Mucosa of descending colon (tissue), 3 donors: ENCODE results near the gene TSHZ2. TPM values are rescaled to one million over a fixed set of nuclear protein-coding genes. Genes with fewer than 3 reads are reported as not detected.

Experiments used
- ATAC-seq: fragments of 200-7000 bp; cut with Tn5 transposase; one replicate; pipeline ENCODE4 v1.9.1; 2020; ENCODE audit warnings: mild to moderate bottlenecking, moderate library complexity
- DNase-seq, 3 donors: peaks; one replicate each; pipeline ENCODE4 v3.0.0-alpha.2; 2020
- H3K36me3 ChIP-seq: fragments of 200-600 bp; one replicate; pipeline ENCODE4 v1.8.0; 2021; ENCODE audit warnings: low read depth, mild to moderate bottlenecking
- H3K4me1 ChIP-seq: fragments of 200-600 bp; one replicate; pipeline ENCODE4 v1.8.0; 2021; ENCODE audit warnings: low read depth, mild to moderate bottlenecking
- H3K4me3 ChIP-seq: fragments of 200-600 bp; one replicate; pipeline ENCODE4 v1.8.0; 2021; ENCODE audit warnings: mild to moderate bottlenecking
- H3K9me3 ChIP-seq: fragments of 200-600 bp; one replicate; pipeline ENCODE4 v1.8.0; 2021; ENCODE audit warnings: mild to moderate bottlenecking
- CTCF ChIP-seq: fragments of 200-600 bp; IDR thresholded peaks from one replicate; pipeline ENCODE4 v1.8.0; 2022; ENCODE audit warnings: antibody characterized with exemption, mild to moderate bottlenecking
- intact Hi-C, 2 donors: fragments of 100-400 bp; cut with DNase I in 1 of 2; cut with micrococcal nuclease in 1 of 2; formaldehyde crosslinking; loops; one replicate each; pipeline versions ENCODE4 v1.11.0 to v1.11.1; 2022; cut with DNase I, micrococcal nuclease
- total RNA-seq, 3 donors: library from RNA; stranded (reverse); fragmentation: NEBNext Ultra II Directional in 2 of 3; extraction: Animal tissue kit (Norgen Biotek cat#: 25700) in 2 of 3; gene quantifications; one replicate each; pipeline versions ENCODE4 v1.2.1 to v1.2.4, GENCODE V29; 2021 to 2023
- donor health status: DM: no; HTN: no; CAD: no; lungs with moderate emphysema.
- donor health status: DM: no; HTN: no; CAD: no.
- donor health status: DM: no; HTN: yes; CAD: no.

TSHZ2 gene
- total RNA-seq, 3 donors from 2014 or later, result 1.9 to 17.8 (median 3.6) TPM

- H3K36me3 ChIP-seq, result no peaks in the 10 kb centered on the region
- intact Hi-C loops, result no loop called here
- no peaks in the 10 kb centered on the region for H3K4me1 ChIP-seq
- DNase-seq (no peak), ATAC-seq (no peak)
- TF ChIP-seq CTCF, result no peak
- no peaks in the 10 kb centered on the region for H3K9me3 ChIP-seq
- H3K4me3 ChIP-seq, result no peak overlapping the region
Measured at GRCh38 chr20:53186635-53187034, 214.5 kb downstream of the TSHZ2 start.

- DNase-seq, result no peak
- no peak for ATAC-seq
- no peak overlapping the region for H3K4me3 ChIP-seq
- no peak for TF ChIP-seq CTCF
- no peaks in the 10 kb centered on the region for H3K9me3 ChIP-seq
- no peaks in the 10 kb centered on the region for H3K36me3 ChIP-seq
- intact Hi-C loops, result no loop called here
- H3K4me1 ChIP-seq, result no peaks in the 10 kb centered on the region
Measured at GRCh38 chr20:53187392-53188068, 215.4 kb downstream of the TSHZ2 start.

GRCh38 chr20:53190225-53190624 lies 218.1 kb downstream of the TSHZ2 start:
- H3K4me3 ChIP-seq, result no peak overlapping the region
- no peaks in the 10 kb centered on the region for H3K36me3 ChIP-seq
- ATAC-seq (no peak), DNase-seq (no peak)
- TF ChIP-seq CTCF, result no peak
- no peaks in the 10 kb centered on the region for H3K9me3 ChIP-seq
- H3K4me1 ChIP-seq, result no peaks in the 10 kb centered on the region
- intact Hi-C loops, result no loop called here

- no peaks in the 10 kb centered on the region for H3K9me3 ChIP-seq
- intact Hi-C loops, result no loop called here
- no peak overlapping the region for H3K4me3 ChIP-seq
- no peak for ATAC-seq
- no peaks in the 10 kb centered on the region for H3K4me1 ChIP-seq
- no peaks in the 10 kb centered on the region for H3K36me3 ChIP-seq
- no peak for TF ChIP-seq CTCF
- DNase-seq, result no peak
Measured at GRCh38 chr20:53191957-53192356, 219.8 kb downstream of the TSHZ2 start.

GRCh38 chr20:53194306-53195290 lies 222.4 kb downstream of the TSHZ2 start:
- Histone ChIP-seq H3K4me1 (no peaks in the 10 kb centered on the region), H3K36me3 (no peaks in the 10 kb centered on the region), H3K9me3 (no peaks in the 10 kb centered on the region), H3K4me3 (no peak overlapping the region)
- intact Hi-C loops, result no loop called here
- DNase-seq (no peak), ATAC-seq (no peak)
- TF ChIP-seq CTCF, result no peak
